GM21381 (cell line): Measurements from ENCODE around the gene SPATS1.

Experiments used
- ATAC-seq: cut with Tn5 transposase; IDR thresholded peaks from one replicate; pipeline ENCODE4 v1.9.1; 2021; ENCODE audit warnings: mild to moderate bottlenecking, moderate library complexity; ENCODE audit not compliant: unreplicated experiment

SPATS1 gene

GRCh38 chr6:44342489-44342888 lies at the start of gene SPATS1:
Gene SPATS1, plus strand, starts transcription at chr6:44342650. Its CDS starts 446 bp downstream, at chr6:44343096.
- no peak for ATAC-seq

GRCh38 chr6:44292661-44293365 lies 49.6 kb upstream of the SPATS1 start:
- no peak for ATAC-seq

GRCh38 chr6:44294832-44295791 lies 47.3 kb upstream of the SPATS1 start:
- no peak for ATAC-seq

- ATAC-seq: no peak
These were observed 45.1 kb upstream of the SPATS1 start for GRCh38 chr6:44297063-44298038.

- no peak for ATAC-seq
These were observed 44.2 kb upstream of the SPATS1 start for GRCh38 chr6:44298055-44298803.

- no peak for ATAC-seq
These were observed 43.6 kb upstream of the SPATS1 start for GRCh38 chr6:44298864-44299263.

GRCh38 chr6:44300292-44300823 lies 42.1 kb upstream of the SPATS1 start:
- ATAC-seq: no peak

GRCh38 chr6:44301106-44301505 lies 41.3 kb upstream of the SPATS1 start:
- ATAC-seq: no peak

- no peak for ATAC-seq
These were observed 40.5 kb upstream of the SPATS1 start for GRCh38 chr6:44301782-44302564.

- ATAC-seq: no peak
These were observed 39.6 kb upstream of the SPATS1 start for GRCh38 chr6:44302856-44303255.

- ATAC-seq: no peak
These were observed 38.6 kb upstream of the SPATS1 start for GRCh38 chr6:44303842-44304241.

GRCh38 chr6:44304282-44305199 lies 37.9 kb upstream of the SPATS1 start:
- ATAC-seq: no peak

GRCh38 chr6:44305200-44305725 lies 37.2 kb upstream of the SPATS1 start:
- no peak for ATAC-seq

GRCh38 chr6:44306710-44307109 lies 35.7 kb upstream of the SPATS1 start:
- no peak for ATAC-seq

GRCh38 chr6:44307217-44307616 lies 35.2 kb upstream of the SPATS1 start:
- no peak for ATAC-seq

- no peak for ATAC-seq
These were observed 33.4 kb upstream of the SPATS1 start for GRCh38 chr6:44309092-44309491.

- ATAC-seq: no peak
These were observed 32.8 kb upstream of the SPATS1 start for GRCh38 chr6:44309631-44310030.

GRCh38 chr6:44310241-44310640 lies 32.2 kb upstream of the SPATS1 start:
- ATAC-seq: no peak
